Ishikawa (cell line): ENCODE measurements around the gene MRS2.

Experiments used
- CEBPB ChIP-seq: IDR thresholded peaks from 2 replicates; pipeline ENCODE4 v1.6.1; 2012
- CREB1 ChIP-seq: IDR thresholded peaks from 2 replicates; pipeline ENCODE4 v1.6.1; 2012; ENCODE audit warnings: low read depth
- EGR1 ChIP-seq: IDR thresholded peaks from 2 replicates; pipeline ENCODE4 v1.6.1; 2012
- EP300 ChIP-seq: IDR thresholded peaks from 2 replicates; pipeline ENCODE4 v1.6.1; 2012; ENCODE audit warnings: borderline replicate concordance
- FOXM1 ChIP-seq: IDR thresholded peaks from 2 replicates; pipeline ENCODE4 v1.6.1; 2012; ENCODE audit warnings: low read depth, borderline replicate concordance
- MAX ChIP-seq: IDR thresholded peaks from 2 replicates; pipeline ENCODE4 v1.6.1; 2012
- NFIC ChIP-seq: IDR thresholded peaks from 2 replicates; pipeline ENCODE4 v1.6.1; 2012
- RAD21 ChIP-seq: IDR thresholded peaks from 2 replicates; pipeline ENCODE4 v1.6.1; 2012; ENCODE audit warnings: low read depth
- REST ChIP-seq: IDR thresholded peaks from 2 replicates; pipeline ENCODE4 v1.6.1; 2012; ENCODE audit warnings: low read depth, mild to moderate bottlenecking
- TAF1 ChIP-seq: IDR thresholded peaks from 2 replicates; pipeline ENCODE4 v1.6.1; 2012; ENCODE audit warnings: low read depth, mild to moderate bottlenecking
- TCF12 ChIP-seq: IDR thresholded peaks from 2 replicates; pipeline ENCODE4 v1.6.1; 2012; ENCODE audit warnings: low read depth
- TEAD4 ChIP-seq: IDR thresholded peaks from 2 replicates; pipeline ENCODE4 v1.6.1; 2012
- USF1 ChIP-seq: IDR thresholded peaks from 2 replicates; pipeline ENCODE4 v1.6.1; 2012
- YY1 ChIP-seq: IDR thresholded peaks from 2 replicates; pipeline ENCODE4 v1.6.1; 2012; ENCODE audit warnings: low read depth
- ZBTB7A ChIP-seq: IDR thresholded peaks from 2 replicates; pipeline ENCODE4 v1.6.1; 2012; ENCODE audit warnings: low read depth

MRS2 gene

GRCh38 chr6:24451581-24452388 lies 49.0 kb downstream of the MRS2 start:
- TF ChIP-seq FOXM1 (no peak), EP300 (no peak), EGR1 (no peak), RAD21 (no peak), TAF1 (no peak), CEBPB (no peak), YY1 (no peak), ZBTB7A (no peak), MAX (no peak)

- no peak for TF ChIP-seq REST
- no peak for TF ChIP-seq EP300
- no peak for TF ChIP-seq ZBTB7A
Measured at GRCh38 chr6:24453921-24454320, 51.2 kb downstream of the MRS2 start.

GRCh38 chr6:24454452-24454851 lies 51.7 kb downstream of the MRS2 start:
- no peak for TF ChIP-seq FOXM1
- TF ChIP-seq NFIC, result peak; percentile 25; the same call in 1 of the 2 replicates

- no peak for TF ChIP-seq TEAD4
- TF ChIP-seq NFIC, result no peak
- no peak for TF ChIP-seq REST
- no peak for TF ChIP-seq EGR1
- no peak for TF ChIP-seq USF1
Measured at GRCh38 chr6:24455061-24455460, 52.3 kb downstream of the MRS2 start.

- TF ChIP-seq TEAD4, result no peak
- TF ChIP-seq CEBPB, result no peak
- TF ChIP-seq RAD21, result no peak
- no peak for TF ChIP-seq YY1
- TF ChIP-seq EP300, result no peak
- TF ChIP-seq ZBTB7A, result no peak
- TF ChIP-seq REST, result no peak
- TF ChIP-seq EGR1, result no peak
- TF ChIP-seq MAX, result no peak
Measured at GRCh38 chr6:24458134-24458533, 55.4 kb downstream of the MRS2 start.

GRCh38 chr6:24458941-24459340 lies 56.2 kb downstream of the MRS2 start:
- TF ChIP-seq YY1 (no peak), TCF12 (no peak), FOXM1 (no peak), EGR1 (no peak)

GRCh38 chr6:24460966-24461365 lies 58.2 kb downstream of the MRS2 start:
- no peak for TF ChIP-seq TEAD4
- TF ChIP-seq YY1, result no peak
- TF ChIP-seq CEBPB, result no peak
- TF ChIP-seq EP300, result no peak
- TF ChIP-seq CREB1, result no peak
- TF ChIP-seq ZBTB7A, result no peak
- TF ChIP-seq NFIC, result no peak
- no peak for TF ChIP-seq TAF1
- no peak for TF ChIP-seq TCF12
- no peak for TF ChIP-seq EGR1
- TF ChIP-seq MAX, result no peak
- no peak for TF ChIP-seq RAD21
- no peak for TF ChIP-seq FOXM1
- no peak for TF ChIP-seq USF1
